H1 (cell line): ENCODE data around the gene OLFM1. TPM values are rescaled to one million over a fixed set of nuclear protein-coding genes. Genes with fewer than 3 reads are reported as not detected.

Source experiments
- CTCF ChIA-PET: fragments of 300-600 bp; sonication (Branson Sonifier 250); formaldehyde crosslinking; loops from one replicate; lab custom pipeline; 2021; ENCODE audit not compliant: partially characterized antibody; lab: Charles Lee
- POLR2A ChIA-PET: fragments of 300-600 bp; sonication (Branson Sonifier 250); formaldehyde crosslinking; loops from one replicate; lab custom pipeline; 2021; ENCODE audit warnings: inconsistent platforms; ENCODE audit not compliant: partially characterized antibody; lab: Charles Lee
- DNase-seq, 2 experiments: peaks; one replicate each; pipeline versions ENCODE4 v3.0.0 to v3.0.0-alpha.2; 2010 to 2022; ENCODE audit warnings: low spot score in 2 of 2, low read depth in 1 of 2, mixed read lengths in 1 of 2
- FAIRE-seq: peaks from 2 replicates; lab custom pipeline; 2011; peaks lifted over from hg19 to GRCh38; lab: Jason Lieb, UNC
- H2AFZ ChIP-seq: 2 replicates; pipeline ENCODE4 v1.8.1; 2012; ENCODE audit warnings: low read length, inconsistent platforms
- H2AK5ac ChIP-seq: 2 replicates; pipeline ENCODE4 v1.6.1; 2013; ENCODE audit warnings: low read depth, low read length
- H2BK120ac ChIP-seq: replicated peaks from 2 replicates; pipeline ENCODE3; 2013; ENCODE audit warnings: low read depth, low read length, inconsistent platforms
- H2BK12ac ChIP-seq: 2 replicates; pipeline ENCODE4 v1.6.1; 2013; ENCODE audit warnings: low read depth, low read length
- H2BK15ac ChIP-seq: 2 replicates; pipeline ENCODE4 v1.6.1; 2013; ENCODE audit warnings: low read length
- H2BK20ac ChIP-seq: 2 replicates; pipeline ENCODE4 v1.6.1; 2013; ENCODE audit warnings: low read length
- H2BK5ac ChIP-seq: 2 replicates; pipeline ENCODE4 v1.6.1; 2013; ENCODE audit warnings: low read depth, low read length
- H3K14ac ChIP-seq: 2 replicates; pipeline ENCODE4 v1.6.1; 2013; ENCODE audit warnings: inconsistent platforms; ENCODE audit not compliant: insufficient read length
- H3K18ac ChIP-seq: 2 replicates; pipeline ENCODE4 v1.6.1; 2013; ENCODE audit warnings: low read length; ENCODE audit errors: extremely low read depth
- H3K23ac ChIP-seq: 2 replicates; pipeline ENCODE4 v1.6.1; 2013; ENCODE audit warnings: inconsistent platforms; ENCODE audit not compliant: insufficient read length
- H3K23me2 ChIP-seq: 2 replicates; pipeline ENCODE4 v1.6.1; 2013; ENCODE audit warnings: low read depth, low read length
- H3K27ac ChIP-seq: 2 replicates; pipeline ENCODE4 v1.6.1; 2011; ENCODE audit warnings: low read depth, low read length, inconsistent platforms
- H3K27me3 ChIP-seq, 4 experiments: replicated peaks in 1 of 4; 1 replicate in 1 of 4; 2 replicates in 3 of 4; pipeline versions ENCODE4 v1.6.1 to v1.8.1; 2011 to 2013; ENCODE audit warnings: low read length in 3 of 4, mild to moderate bottlenecking in 3 of 4, inconsistent platforms in 2 of 4, mixed read lengths in 2 of 4, moderate library complexity in 1 of 4; ENCODE audit not compliant: control insufficient read depth in 3 of 4, insufficient read depth in 3 of 4; ENCODE audit errors: extremely low read depth in 1 of 4
- H3K36me3 ChIP-seq, 4 experiments: 2 replicates each; pipeline versions ENCODE4 v1.6.1 to v1.8.1; 2011 to 2013; ENCODE audit warnings: mild to moderate bottlenecking in 4 of 4, low read length in 3 of 4, moderate library complexity in 2 of 4, control low read depth in 1 of 4, inconsistent platforms in 1 of 4; ENCODE audit not compliant: insufficient read depth in 4 of 4, control insufficient read depth in 2 of 4
- H3K4ac ChIP-seq: replicated peaks from 2 replicates; pipeline ENCODE3; 2013; ENCODE audit warnings: low read length, low read depth, mixed read lengths, inconsistent platforms; ENCODE audit not compliant: insufficient read length
- H3K4me1 ChIP-seq, 4 experiments: replicated peaks in 1 of 4; 1 replicate in 1 of 4; 2 replicates in 3 of 4; pipeline versions ENCODE4 v1.6.1 to v1.8.1; 2011 to 2013; ENCODE audit warnings: low read length in 3 of 4, inconsistent platforms in 2 of 4, mixed read lengths in 1 of 4; ENCODE audit not compliant: insufficient read depth in 4 of 4, control insufficient read depth in 3 of 4
- H3K4me2 ChIP-seq, 2 experiments: 2 replicates each; pipeline versions ENCODE4 v1.6.1 to v1.8.1; 2011 to 2013; ENCODE audit warnings: low read depth in 2 of 2, low read length in 2 of 2, control low read depth in 1 of 2, inconsistent platforms in 1 of 2, mild to moderate bottlenecking in 1 of 2; ENCODE audit not compliant: insufficient read depth in 1 of 2
- H3K4me3 ChIP-seq, 4 experiments: fragments of 200-600, 300-600 bp in 1 of 4; sonication (generic), shearing (Covaris generic), sonication (Bioruptor Twin) in 1 of 4; 2 replicates each; pipeline versions ENCODE4 v1.5.1 to v1.8.1; 2011 to 2016; ENCODE audit warnings: low read length in 4 of 4, low read depth in 3 of 4, control low read depth in 2 of 4, inconsistent platforms in 2 of 4, mild to moderate bottlenecking in 2 of 4, mixed read lengths in 1 of 4, moderate library complexity in 1 of 4; ENCODE audit not compliant: insufficient read depth in 2 of 4; ENCODE audit errors: extremely low read depth in 1 of 4
- H3K56ac ChIP-seq: replicated peaks from 2 replicates; pipeline ENCODE3; 2013; ENCODE audit warnings: low read depth, mild to moderate bottlenecking, mixed read lengths, low read length, inconsistent platforms; ENCODE audit not compliant: insufficient read length
- H3K79me1 ChIP-seq: 2 replicates; pipeline ENCODE4 v1.6.1; 2013; ENCODE audit warnings: low read depth, low read length, control low read depth
- H3K79me2 ChIP-seq, 2 experiments: 2 replicates each; pipeline versions ENCODE4 v1.6.1 to v1.8.1; 2012 to 2013; ENCODE audit warnings: low read length in 2 of 2, mild to moderate bottlenecking in 2 of 2, inconsistent platforms in 1 of 2; ENCODE audit not compliant: insufficient read depth in 2 of 2, control insufficient read depth in 1 of 2
- H3K9ac ChIP-seq, 4 experiments: replicated peaks in 1 of 4; 1 replicate in 1 of 4; 2 replicates in 3 of 4; pipeline versions ENCODE4 v1.6.1 to v1.8.1; 2011 to 2013; ENCODE audit warnings: low read depth in 3 of 4, low read length in 3 of 4, control low read depth in 2 of 4, mild to moderate bottlenecking in 2 of 4, moderate library complexity in 2 of 4, inconsistent platforms in 1 of 4; ENCODE audit errors: extremely low read depth in 1 of 4
- H3K9me3 ChIP-seq, 2 experiments: 2 replicates each; pipeline versions ENCODE4 v1.6.1 to v1.8.1; 2012 to 2013; ENCODE audit warnings: mild to moderate bottlenecking in 2 of 2, moderate library complexity in 2 of 2, control low read depth in 1 of 2, inconsistent platforms in 1 of 2, low read depth in 1 of 2, low read length in 1 of 2, mixed read lengths in 1 of 2; ENCODE audit not compliant: insufficient read depth in 2 of 2
- H4K20me1 ChIP-seq, 2 experiments: replicated peaks in 1 of 2; 2 replicates each; pipeline versions ENCODE3 to v1.8.1; 2011 to 2013; ENCODE audit warnings: inconsistent platforms in 2 of 2, low read length in 2 of 2, mild to moderate bottlenecking in 1 of 2; ENCODE audit not compliant: insufficient read depth in 2 of 2, control insufficient read depth in 1 of 2
- H4K5ac ChIP-seq: 2 replicates; pipeline ENCODE4 v1.6.1; 2013; ENCODE audit warnings: low read length, low read depth, mixed read lengths, inconsistent platforms; ENCODE audit not compliant: insufficient read length
- H4K8ac ChIP-seq: 2 replicates; pipeline ENCODE4 v1.8.0; 2013; ENCODE audit warnings: mild to moderate bottlenecking, moderate library complexity, low read length, inconsistent platforms; ENCODE audit not compliant: insufficient read depth; ENCODE audit errors: extremely low read depth
- H4K91ac ChIP-seq: replicated peaks from 2 replicates; pipeline ENCODE3; 2013; ENCODE audit warnings: low read length, mixed read lengths, inconsistent platforms; ENCODE audit not compliant: insufficient read length
- CBX8 ChIP-seq: fragments of 300-800, 300-1000 bp; sonication (generic); IDR thresholded peaks from 2 replicates; pipeline ENCODE4 v1.7.1; 2016; ENCODE audit warnings: low read depth, low read length, borderline replicate concordance
- CEBPB ChIP-seq: IDR thresholded peaks from 2 replicates; pipeline ENCODE4 v1.6.1; 2012; ENCODE audit warnings: low read depth, low read length
- HDAC6 ChIP-seq: IDR thresholded peaks from one replicate; pipeline ENCODE4 v1.7.1; 2012; ENCODE audit warnings: low read depth, mild to moderate bottlenecking, inconsistent platforms, low read length, moderate library complexity
- RXRA ChIP-seq: IDR thresholded peaks from 2 replicates; pipeline ENCODE4 v1.6.1; 2011; ENCODE audit warnings: low read depth, mild to moderate bottlenecking, low read length, moderate library complexity; ENCODE audit not compliant: insufficient read depth
- SP2 ChIP-seq: IDR thresholded peaks from 2 replicates; pipeline ENCODE4 v1.6.1; 2012; ENCODE audit warnings: mild to moderate bottlenecking, low read length, inconsistent platforms
- TBP ChIP-seq: IDR thresholded peaks from 2 replicates; pipeline ENCODE4 v1.6.1; 2011; ENCODE audit warnings: low read depth, low read length, improper control_type of control experiment
- WGBS, 2 experiments: shearing (Covaris generic) in 1 of 2; methylation state at CpG; one replicate each; pipeline versions ENCODE4 v1.1.6 to v1.1.7; 2013 to 2015; ENCODE audit warnings: low lambda C conversion rate in 2 of 2, mixed read lengths in 2 of 2, inconsistent platforms in 1 of 2, low coverage in 1 of 2, missing lambda C conversion rate in 1 of 2; ENCODE audit not compliant: insufficient replicate concordance in 2 of 2, insufficient coverage in 1 of 2, insufficient read length in 1 of 2; ENCODE audit errors: extremely low coverage in 1 of 2, missing lambda C conversion rate in 1 of 2; 5-methylcytosine and 5-hydroxymethylcytosine counted together
- polyA plus RNA-seq, 7 experiments: library from polyadenylated mRNA; depleted of rRNA in 3 of 7; stranded (reverse) in 5 of 7; unstranded in 2 of 7; fragments of >200 nt in 5 of 7; fragments of 200-250 nt in 2 of 7; gene quantifications; 1 replicate in 5 of 7; 2 replicates in 1 of 7; 4 replicates in 1 of 7; pipeline versions ENCODE4 v1.2.1 to v1.2.3, GENCODE V29; 2011 to 2013; ENCODE audit warnings: missing spikeins in 2 of 7, mixed read lengths in 2 of 7
- total RNA-seq: library from RNA; stranded (reverse); fragmentation: NEBNext Ultra II Directional; extraction: Animal tissue kit (Norgen Biotek cat#: 25700); gene quantifications from 2 replicates; pipeline ENCODE4 v1.2.1, GENCODE V29; 2021

The OLFM1 gene
- total and polyA plus RNA-seq, 2 of the 8 experiments (the other 6 are each of a cell fraction or from before 2014, with no cell fraction given): 53.0 to 53.4 TPM

DNA sequence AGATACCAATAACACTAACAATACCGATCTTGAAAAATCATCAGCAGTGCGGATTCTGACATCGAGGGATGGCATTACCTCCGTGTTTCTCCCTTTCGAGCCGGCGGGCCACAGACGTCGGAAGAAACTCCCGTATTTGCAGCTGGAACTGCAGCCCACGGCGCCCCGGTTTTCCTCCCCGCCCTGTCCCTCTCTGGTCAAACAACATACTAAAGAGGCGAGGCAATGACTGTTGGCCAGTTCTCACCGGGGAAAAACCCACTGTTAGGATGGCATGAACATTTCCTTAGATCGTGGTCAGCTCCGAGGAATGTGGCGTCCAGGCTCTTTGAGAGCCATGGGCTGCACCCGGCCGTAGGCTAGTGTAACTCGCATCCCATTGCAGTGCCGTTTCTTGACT is 32.8 kb downstream of the OLFM1 start:
- 95% methylated on average over 21 of the region's 23 CpGs; no CpG with 5 or more reads in 1 of the 2 experiments for WGBS, 2 experiments
- POLR2A ChIA-PET: no interaction called here
- Histone ChIP-seq H3K9ac (no peak overlapping the region), H3K23me2 (no peaks in the 10 kb centered on the region)
- TF ChIP-seq CEBPB: no peak
- TF ChIP-seq CBX8: no peak
- TF ChIP-seq HDAC6: no peak
- TF ChIP-seq TBP: no peak
- TF ChIP-seq SP2: no peak
- no peak for TF ChIP-seq RXRA
- TF ChIP-seq, all 59 proteins: peak for 0
- Histone ChIP-seq H2BK15ac (no peak overlapping the region), H4K20me1 (no peaks in the 10 kb centered on the region), H3K79me2 (no peaks in the 10 kb centered on the region; a peak in 1 of 4 replicates), H3K23ac (no peak overlapping the region), H4K8ac (no peak overlapping the region), H3K9me3 (peaks cover 0 to 3% of the 10 kb centered on the region in 2 experiments; a peak in 1 of 4 replicates), H4K91ac (no peak overlapping the region), H3K14ac (no peak overlapping the region), H3K4ac (no peak overlapping the region), H3K4me3 (no peak overlapping the region), H2BK5ac (no peak overlapping the region), H3K56ac (no peak overlapping the region), H2BK20ac (no peak overlapping the region), H2BK120ac (no peak overlapping the region), H4K5ac (no peak overlapping the region), H3K4me2 (no peak overlapping the region), H3K18ac (no peak overlapping the region), H3K79me1 (no peaks in the 10 kb centered on the region), H2BK12ac (no peak overlapping the region), H3K36me3 (peaks cover 0 to 18% (median 11%) of the 10 kb centered on the region in 4 experiments; a peak in 6 of 8 replicates), H3K4me1 (no peaks in the 10 kb centered on the region), H3K27me3 (no peaks in the 10 kb centered on the region), H2AK5ac (no peak overlapping the region), H3K27ac (no peak overlapping the region), H2AFZ (no peak overlapping the region)
- FAIRE-seq: no peak
- no peak for DNase-seq
- CTCF ChIA-PET: interaction anchor here (0.9 kb wide), 1 partner anchor 34 kb away, joined by 3 read pairs; no protein-coding TSS in a partner anchor
